ENCODE results near the gene LRRC3. TPM values are rescaled to one million over a fixed set of nuclear protein-coding genes. Genes with fewer than 3 reads are reported as not detected.

The LRRC3 gene
- total and polyA plus RNA-seq, 2 of the 8 experiments (the other 6 are each of a cell fraction or from before 2014, with no cell fraction given): 3.1 to 5.4 TPM

- H4K8ac ChIP-seq (ENCODE audit: extremely low read depth, insufficient read depth, low read length): no peak overlapping the region
- 0 out of 2 replicates have a peak, but pooled peaks cover 1% of the 10 kb centered on the region for H3K23me2 ChIP-seq (ENCODE audit: low read depth, low read length)
- H3K4me2 ChIP-seq (ENCODE audit: insufficient read depth in 1 of 2, low read depth in 2 of 2, low read length in 2 of 2): no peak overlapping the region
- H2BK12ac ChIP-seq (ENCODE audit: low read depth, low read length): no peak overlapping the region
- H4K5ac ChIP-seq (ENCODE audit: insufficient read length, low read depth, low read length): no peak overlapping the region
- H3K4me3 ChIP-seq (ENCODE audit: extremely low read depth in 1 of 4, insufficient read depth in 2 of 4, low read depth in 3 of 4, low read length in 4 of 4): no peak overlapping the region
- H3K4me1 ChIP-seq (replicated peaks in 1 of 4; ENCODE audit: control insufficient read depth in 3 of 4, insufficient read depth in 4 of 4, low read length in 3 of 4): no peaks in the 10 kb centered on the region; a peak in 1 of 7 replicates
- H3K79me1 ChIP-seq (ENCODE audit: low read depth, low read length): no peaks in the 10 kb centered on the region
- H2BK5ac ChIP-seq (ENCODE audit: low read depth, low read length): no peak overlapping the region
- no peak overlapping the region for H3K4ac ChIP-seq (replicated peaks; ENCODE audit: insufficient read length, low read depth, low read length)
- no peak for TF ChIP-seq KDM4A (IDR thresholded peaks at IDR 0.05; ENCODE audit: low read depth, low read length, severe bottlenecking)
- TF ChIP-seq RXRA (IDR thresholded peaks at IDR 0.05; ENCODE audit: insufficient read depth, low read depth, low read length): no peak
- TF ChIP-seq JUND (IDR thresholded peaks at IDR 0.05; ENCODE audit: low read length): no peak
- H3K23ac ChIP-seq (ENCODE audit: insufficient read length): no peak overlapping the region
- peaks cover 0 to 4% of the 10 kb centered on the region in 2 experiments; a peak in 1 of 4 replicates for H3K9me3 ChIP-seq (ENCODE audit: insufficient read depth in 2 of 2, low read depth in 1 of 2, low read length in 1 of 2)
- H2AFZ ChIP-seq (ENCODE audit: low read length): no peak overlapping the region
- no peaks in the 10 kb centered on the region for H3K27me3 ChIP-seq (replicated peaks in 1 of 4; ENCODE audit: control insufficient read depth in 3 of 4, extremely low read depth in 1 of 4, insufficient read depth in 3 of 4, low read length in 3 of 4)
- 85% methylated on average over 15 of the region's 39 CpGs; no CpG with 5 or more reads in 1 of the 2 experiments for WGBS, 2 experiments (ENCODE audit: extremely low coverage in 1 of 2, insufficient coverage in 1 of 2, insufficient read length in 1 of 2, insufficient replicate concordance in 2 of 2, low coverage in 1 of 2, low lambda C conversion rate in 2 of 2, missing lambda C conversion rate in 1 of 2)
- H3K9ac ChIP-seq (replicated peaks in 1 of 4; ENCODE audit: extremely low read depth in 1 of 4, low read depth in 3 of 4, low read length in 3 of 4): no peak overlapping the region
- H3K18ac ChIP-seq (ENCODE audit: extremely low read depth, low read length): no peak overlapping the region
- no peak overlapping the region for H2BK120ac ChIP-seq (replicated peaks; ENCODE audit: low read depth, low read length)
- no peaks in the 10 kb centered on the region for H4K20me1 ChIP-seq (replicated peaks in 1 of 2; ENCODE audit: control insufficient read depth in 1 of 2, insufficient read depth in 2 of 2, low read length in 2 of 2)
- H3K56ac ChIP-seq (replicated peaks; ENCODE audit: insufficient read length, low read depth, low read length): no peak overlapping the region
- no peak overlapping the region for H2BK20ac ChIP-seq (ENCODE audit: low read length)
- no peak overlapping the region for H3K27ac ChIP-seq (ENCODE audit: low read depth, low read length)
- H3K79me2 ChIP-seq (ENCODE audit: control insufficient read depth in 1 of 2, insufficient read depth in 2 of 2, low read length in 2 of 2): no peaks in the 10 kb centered on the region
- H2AK5ac ChIP-seq (ENCODE audit: low read depth, low read length): no peak overlapping the region
- ChIA-PET POLR2A (ENCODE audit: partially characterized antibody) (interaction anchor here (0.8 kb wide), 1 partner anchor 42 kb away, joined by 3 read pairs; no protein-coding TSS in a partner anchor), CTCF (ENCODE audit: partially characterized antibody) (interaction anchor here (1.0 to 3.7 kb wide), 5 partner anchors 10 to 130 kb away, joined by 3 to 20 read pairs (median 3); no protein-coding TSS in a partner anchor)
- no peak for FAIRE-seq
- H3K36me3 ChIP-seq (ENCODE audit: control insufficient read depth in 2 of 4, insufficient read depth in 4 of 4, low read length in 3 of 4): no peaks in the 10 kb centered on the region
- H2BK15ac ChIP-seq (ENCODE audit: low read length): no peak overlapping the region
- H4K91ac ChIP-seq (replicated peaks; ENCODE audit: insufficient read length, low read length): no peak overlapping the region
- H3K14ac ChIP-seq (ENCODE audit: insufficient read length): no peak overlapping the region
- DNase-seq (ENCODE audit: low read depth in 1 of 2, low spot score in 2 of 2): peak in 1 of 2 experiments; percentile 33
Observed at GRCh38 chr21:44433791-44434567, 21.3 kb upstream of the LRRC3 start.

All from H1 (cell line).